Measurements from ENCODE around the gene STMN1. TPM values are rescaled to one million over a fixed set of nuclear protein-coding genes. Genes with fewer than 3 reads are reported as not detected.

The STMN1 gene
- total and polyA plus RNA-seq, 9 of the 15 experiments (the other 6 are each of a cell fraction or from before 2014, with no cell fraction given): 269 to 2,153 (median 595) TPM

DNA sequence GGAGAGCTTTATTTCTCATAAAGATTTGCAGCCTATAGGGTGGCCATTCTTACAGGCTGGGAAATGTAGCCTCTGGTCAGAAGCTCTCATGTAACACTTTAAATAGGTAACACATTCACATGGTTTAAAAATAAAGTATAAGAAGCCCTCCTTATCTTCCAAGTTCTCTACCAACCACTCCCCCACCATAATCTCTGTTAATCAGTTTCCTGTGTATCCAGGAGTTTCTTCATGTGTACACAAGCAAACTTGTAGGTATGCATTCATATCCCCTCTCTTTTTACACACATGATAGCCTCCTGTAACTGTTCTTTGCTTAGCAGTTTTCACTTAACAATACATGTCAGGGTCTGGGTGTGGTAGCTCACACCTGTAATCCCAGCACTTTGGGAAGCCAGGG, 4.9 kb upstream of the STMN1 start (continued):
- peak in 1 of 2 experiments; percentile 81; a peak in 2 of 4 replicates for TF ChIP-seq FOXA3 (CRISPR knock-in tag; conservative IDR thresholded peaks at IDR 0.05 in 1 of 2, IDR thresholded peaks at IDR 0.05 in 1 of 2)
- peak; percentile 15; the same call in 1 of the 2 replicates for TF ChIP-seq TEAD4 (IDR thresholded peaks at IDR 0.05; ENCODE audit: low read length)
- TF ChIP-seq TEAD4 (CRISPR knock-in tag; IDR thresholded peaks at IDR 0.05; ENCODE audit: borderline replicate concordance): no peak
- TF ChIP-seq ZNF41 (CRISPR knock-in tag; conservative IDR thresholded peaks at IDR 0.05): no peak
- TF ChIP-seq CREM (IDR thresholded peaks at IDR 0.05; ENCODE audit: low read depth): no peak
- TF ChIP-seq TCF3 (CRISPR knock-in tag; IDR thresholded peaks at IDR 0.05): no peak
- TF ChIP-seq BDP1 (IDR thresholded peaks at IDR 0.05; ENCODE audit: insufficient read depth, insufficient read length): no peak
- TF ChIP-seq POLR2AphosphoS2 (IDR thresholded peaks at IDR 0.05; ENCODE audit: low read length): no peak
- TF ChIP-seq TAL1 (IDR thresholded peaks at IDR 0.05): 0 out of 2 replicates have a peak, but pooled peaks have one; percentile 13
- peak; percentile 23; the same call in 1 of the 2 replicates for TF ChIP-seq CBFA2T3 (IDR thresholded peaks at IDR 0.05)
- TF ChIP-seq ZNF197 (CRISPR knock-in tag; IDR thresholded peaks at IDR 0.05; ENCODE audit: low read depth): no peak
- no peak for TF ChIP-seq OTX1 (CRISPR knock-in tag; IDR thresholded peaks at IDR 0.05)
- TF ChIP-seq ETV1 (tag; conservative IDR thresholded peaks at IDR 0.05; ENCODE audit: low read depth): no peak
- no peak for TF ChIP-seq ZNF224 (CRISPR knock-in tag; IDR thresholded peaks at IDR 0.05)
- 0 out of 2 replicates have a peak, but pooled peaks have one; percentile 42 for TF ChIP-seq ZEB2 (IDR thresholded peaks at IDR 0.05)
- no peak for TF ChIP-seq ZFP36 (IDR thresholded peaks at IDR 0.05; ENCODE audit: low read depth, low read length, partially characterized antibody)
- TF ChIP-seq DPF2 (IDR thresholded peaks at IDR 0.05): peak; percentile 51; the same call in 1 of the 2 replicates
- TF ChIP-seq ZNF3 (CRISPR knock-in tag; IDR thresholded peaks at IDR 0.05): no peak
- 0 out of 4 replicates have a peak, but pooled peaks of 1 of the 2 experiments have one; percentile 20 for TF ChIP-seq KDM1A (IDR thresholded peaks at IDR 0.05)
- TF ChIP-seq ZSCAN29 (IDR thresholded peaks at IDR 0.05): no peak
